Measurements from ENCODE around the gene COL15A1.

- TF ChIP-seq, protein P1, sequence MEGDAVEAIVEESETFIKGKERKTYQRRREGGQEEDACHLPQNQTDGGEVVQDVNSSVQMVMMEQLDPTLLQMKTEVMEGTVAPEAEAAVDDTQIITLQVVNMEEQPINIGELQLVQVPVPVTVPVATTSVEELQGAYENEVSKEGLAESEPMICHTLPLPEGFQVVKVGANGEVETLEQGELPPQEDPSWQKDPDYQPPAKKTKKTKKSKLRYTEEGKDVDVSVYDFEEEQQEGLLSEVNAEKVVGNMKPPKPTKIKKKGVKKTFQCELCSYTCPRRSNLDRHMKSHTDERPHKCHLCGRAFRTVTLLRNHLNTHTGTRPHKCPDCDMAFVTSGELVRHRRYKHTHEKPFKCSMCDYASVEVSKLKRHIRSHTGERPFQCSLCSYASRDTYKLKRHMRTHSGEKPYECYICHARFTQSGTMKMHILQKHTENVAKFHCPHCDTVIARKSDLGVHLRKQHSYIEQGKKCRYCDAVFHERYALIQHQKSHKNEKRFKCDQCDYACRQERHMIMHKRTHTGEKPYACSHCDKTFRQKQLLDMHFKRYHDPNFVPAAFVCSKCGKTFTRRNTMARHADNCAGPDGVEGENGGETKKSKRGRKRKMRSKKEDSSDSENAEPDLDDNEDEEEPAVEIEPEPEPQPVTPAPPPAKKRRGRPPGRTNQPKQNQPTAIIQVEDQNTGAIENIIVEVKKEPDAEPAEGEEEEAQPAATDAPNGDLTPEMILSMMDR (IDR thresholded peaks at IDR 0.05; ENCODE audit: low read depth, low read length), result no peak
- TF ChIP-seq POLR2A (IDR thresholded peaks at IDR 0.05; ENCODE audit: extremely low read depth, insufficient read length) (no peak), MAX (IDR thresholded peaks at IDR 0.05; ENCODE audit: low read depth, low read length) (no peak), MYC (IDR thresholded peaks at IDR 0.05; ENCODE audit: low read depth, low read length) (no peak)
These were observed 59.6 kb downstream of the COL15A1 start for GRCh38 chr9:99003308-99003707.
